Activated naive CD4-positive, alpha-beta T cell (primary cell): Measurements from ENCODE around the gene RIMBP2.
"Not testable (repeated sequence)": the region's sequence is repeated elsewhere in the genome, so short reads cannot be mapped to it uniquely, and the experiment has no call there.

Source experiments
- DNase-seq, 4 experiments: peaks; one replicate each; lab custom pipeline; 2025; lab: John Stamatoyannopoulos, UW

RIMBP2 gene

GRCh38 chr12:130596241-130596640 lies 119.9 kb downstream of the RIMBP2 start:
- DNase-seq = no peak

GRCh38 chr12:130595566-130595965 lies 120.5 kb downstream of the RIMBP2 start:
- DNase-seq = no peak

- DNase-seq = no peak
Measured at GRCh38 chr12:130593056-130593455, 123.0 kb downstream of the RIMBP2 start.

DNA sequence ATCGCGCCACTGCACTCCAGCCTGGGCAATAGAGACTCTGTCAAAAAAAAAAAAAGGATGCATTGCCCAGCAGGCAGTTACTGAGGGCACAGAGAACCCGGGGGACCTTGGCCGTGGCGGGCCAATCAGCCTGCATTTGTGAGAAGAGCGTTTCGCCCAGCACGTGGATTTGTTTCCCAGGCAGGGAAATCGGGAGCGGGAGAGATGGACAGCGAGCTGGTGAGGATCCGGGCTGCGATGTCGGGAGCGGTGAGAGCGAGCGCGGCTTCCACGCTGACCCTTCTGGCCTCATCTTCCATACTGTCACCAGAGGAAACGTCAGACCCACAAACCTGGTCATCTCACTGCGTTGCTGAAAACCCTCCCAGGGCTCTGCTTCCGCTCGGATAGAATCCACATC lies 123.5 kb downstream of the RIMBP2 start:
- no peak for DNase-seq

DNA sequence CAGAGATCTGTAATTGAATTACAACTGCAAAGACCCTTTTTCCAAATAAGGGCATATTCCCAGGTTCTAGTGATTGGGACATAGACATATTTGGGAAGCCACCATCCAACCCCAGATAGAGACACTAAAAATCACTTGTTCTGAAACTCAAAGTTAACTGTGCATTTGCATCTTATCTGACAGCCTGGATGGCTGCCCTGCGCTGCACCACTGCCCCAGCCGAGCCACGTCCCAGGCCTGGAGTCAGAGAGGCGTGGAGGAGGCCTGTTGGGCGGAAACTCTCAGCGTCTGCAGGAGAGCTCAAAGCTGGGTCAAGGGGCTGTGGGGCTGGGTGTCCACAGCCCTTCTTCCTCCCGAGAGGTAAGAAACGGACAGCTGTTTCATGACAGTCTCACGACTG lies 124.4 kb downstream of the RIMBP2 start:
- no peak for DNase-seq

- DNase-seq = no peak
Measured at GRCh38 chr12:130590685-130591084, 125.4 kb downstream of the RIMBP2 start.

DNA sequence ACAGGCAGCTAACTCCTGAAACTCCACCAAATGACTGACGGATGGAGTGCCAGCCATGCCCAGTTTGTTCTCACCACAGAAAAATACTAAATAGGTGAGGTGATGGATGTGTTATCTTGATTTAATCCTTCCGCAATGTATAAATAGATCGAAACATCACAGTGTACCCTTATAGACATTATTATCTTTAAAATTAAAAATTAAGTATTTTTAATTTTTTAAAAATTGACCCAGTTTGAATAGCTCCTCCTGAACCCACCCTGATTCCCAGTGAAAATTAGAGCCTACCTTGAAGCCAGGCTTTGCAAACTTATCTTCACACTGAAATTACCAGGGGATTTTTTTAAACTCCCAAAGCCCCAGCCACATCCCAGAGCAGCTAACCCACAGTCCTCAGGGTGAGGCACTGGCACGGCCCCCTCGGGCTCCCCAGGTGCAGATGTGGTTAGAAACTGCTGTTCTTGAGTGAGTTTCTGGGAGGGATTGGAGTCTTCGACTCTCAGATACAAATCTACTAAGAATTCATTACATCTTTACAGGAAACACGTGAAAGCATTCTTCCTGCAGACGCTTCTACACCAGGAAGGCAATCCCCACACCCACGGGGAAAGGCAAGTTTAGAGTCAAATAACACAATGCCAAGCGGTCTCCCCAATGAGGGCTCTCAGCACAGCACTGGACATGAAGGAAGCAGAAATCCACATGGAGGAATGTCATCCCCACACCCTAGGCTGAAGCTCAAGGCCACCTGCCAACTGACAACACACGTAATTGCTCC lies 126.4 kb downstream of the RIMBP2 start:
- DNase-seq = no peak

- DNase-seq = no peak
Measured at GRCh38 chr12:130588696-130589539, 127.2 kb downstream of the RIMBP2 start.

- DNase-seq = no peak
Measured at GRCh38 chr12:130587966-130588365, 128.1 kb downstream of the RIMBP2 start.

GRCh38 chr12:130584475-130584874 lies 131.6 kb downstream of the RIMBP2 start:
- DNase-seq = not testable (repeated sequence)

DNA sequence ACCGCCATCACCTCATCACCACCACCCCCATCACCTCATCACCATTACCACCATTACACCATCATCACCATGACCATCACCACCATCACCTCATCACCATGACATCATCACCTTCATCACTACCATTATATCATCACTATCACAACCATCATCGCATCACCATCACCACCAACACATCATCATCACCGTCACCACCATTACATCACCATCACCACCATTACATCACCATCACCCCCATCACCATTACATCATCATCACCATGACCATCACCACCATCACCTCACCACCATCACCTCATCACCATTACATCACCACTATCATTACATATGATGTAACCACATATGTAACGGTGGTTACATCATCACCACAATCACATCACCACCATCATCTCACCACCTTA lies 132.3 kb downstream of the RIMBP2 start:
- DNase-seq = no peak

DNA sequence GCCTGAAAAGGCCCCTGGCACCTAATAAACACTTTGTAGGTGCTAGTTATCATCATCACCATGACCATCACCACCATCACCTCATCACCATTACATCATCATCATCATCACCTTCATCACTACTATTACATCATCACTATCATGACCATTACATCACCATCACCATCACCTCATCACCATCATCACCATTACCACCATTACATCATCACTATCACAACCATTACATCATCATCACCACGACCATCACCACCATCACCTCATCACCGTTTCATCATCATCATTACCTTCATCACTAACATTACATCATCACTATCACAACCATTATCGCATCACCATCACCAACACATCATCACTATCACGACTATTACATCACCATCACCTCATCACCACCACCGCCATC lies 132.8 kb downstream of the RIMBP2 start:
- DNase-seq = no peak

DNA sequence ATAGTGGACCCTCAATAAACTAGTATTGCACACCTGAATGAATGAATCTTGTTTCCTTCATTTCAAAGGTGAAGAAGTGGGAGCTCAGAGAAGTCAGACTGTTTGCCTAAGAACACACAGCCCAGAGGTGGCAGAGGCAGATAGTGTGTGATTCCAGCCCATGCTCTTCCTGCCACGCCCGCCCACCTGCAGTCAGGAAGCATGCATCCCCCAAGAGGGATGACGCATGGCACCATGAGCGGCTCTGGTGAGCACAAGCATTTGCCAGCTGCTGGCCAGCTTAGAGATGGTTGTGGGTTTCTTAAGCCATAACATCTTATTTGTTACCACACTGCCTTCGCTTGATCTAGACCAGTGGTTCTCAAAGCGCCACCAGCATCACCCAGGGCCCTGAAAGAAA lies 133.8 kb downstream of the RIMBP2 start:
- no peak for DNase-seq

DNA sequence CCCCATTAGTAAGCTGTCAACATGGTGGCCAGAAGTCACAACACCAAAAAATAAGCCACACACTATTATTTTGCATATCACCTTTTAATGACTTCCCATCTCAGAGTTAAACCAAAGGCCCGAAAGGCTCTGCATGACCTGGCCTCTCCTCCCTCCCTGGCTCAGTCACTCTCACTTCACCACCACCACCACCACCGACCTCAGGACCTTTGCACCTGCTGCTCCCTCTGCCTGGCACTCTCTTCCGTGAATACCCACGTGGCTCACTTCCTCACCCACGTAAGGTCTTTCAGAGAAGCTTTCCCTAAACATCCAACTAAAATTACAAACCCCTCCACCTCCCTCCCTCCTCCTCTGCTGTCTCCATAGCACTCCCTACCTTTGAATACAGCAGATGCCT lies 134.3 kb downstream of the RIMBP2 start:
- no peak for DNase-seq

GRCh38 chr12:130579231-130579630 lies 136.9 kb downstream of the RIMBP2 start:
- DNase-seq = no peak

DNA sequence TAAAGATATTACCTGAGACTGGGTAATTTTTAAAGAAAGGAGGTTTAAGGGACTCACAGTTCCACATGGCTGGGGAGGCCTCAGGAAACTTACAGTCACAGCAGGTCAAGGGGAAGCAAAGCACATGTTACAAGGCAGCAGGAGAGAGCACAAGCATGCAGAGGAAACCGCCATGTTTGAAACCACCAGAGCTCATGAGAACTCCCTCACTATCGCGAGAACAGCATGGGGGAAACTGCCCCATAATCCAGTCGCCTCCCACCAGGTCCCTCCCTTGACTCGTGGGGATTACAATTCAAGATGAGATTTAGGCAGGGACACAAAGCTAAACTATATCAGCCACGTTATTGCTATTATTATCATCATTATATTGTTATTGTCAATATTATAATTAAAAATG lies 138.7 kb downstream of the RIMBP2 start:
- DNase-seq = no peak

DNA sequence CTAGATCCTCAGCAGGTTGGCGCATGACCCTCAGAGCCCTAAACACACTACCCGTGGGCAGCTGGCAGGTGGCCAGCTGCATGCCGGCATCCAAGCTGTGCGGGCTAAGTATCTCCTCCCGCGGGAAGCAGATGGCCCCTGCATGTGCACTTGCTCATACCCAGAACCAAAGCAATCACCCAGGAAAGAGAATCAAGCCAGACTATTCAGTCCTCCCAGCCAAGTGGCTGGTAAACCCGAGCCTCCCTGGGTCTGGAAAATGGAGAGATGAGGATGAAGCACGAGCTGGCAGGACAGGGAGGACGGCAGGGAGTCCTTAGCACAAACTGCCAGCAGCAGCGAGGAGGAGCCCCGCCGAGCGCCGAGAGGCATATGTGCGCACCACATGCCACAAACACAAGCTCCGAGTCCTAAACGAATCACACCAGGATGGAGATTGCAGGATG lies 139.7 kb downstream of the RIMBP2 start:
- no peak for DNase-seq

DNA sequence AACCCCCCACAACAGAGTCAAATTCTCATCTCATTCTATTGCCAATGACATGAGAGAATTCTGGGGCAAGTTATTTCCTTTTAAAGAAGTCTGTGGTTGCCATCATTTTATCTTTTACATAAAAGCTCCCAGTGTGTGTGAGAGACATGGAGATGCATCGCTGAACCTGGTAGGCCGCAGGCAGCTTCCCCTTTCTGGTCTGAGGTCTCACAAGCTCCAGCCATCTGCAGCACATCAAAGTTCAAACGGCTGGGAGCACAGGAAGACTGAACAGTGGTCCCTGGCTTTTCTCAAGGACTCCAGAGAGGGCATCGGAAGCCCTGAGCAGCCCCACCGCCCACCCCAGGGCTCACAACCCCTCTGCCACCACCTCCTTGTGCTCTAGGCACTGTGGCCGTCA lies 141.7 kb downstream of the RIMBP2 start:
- DNase-seq = no peak

DNA sequence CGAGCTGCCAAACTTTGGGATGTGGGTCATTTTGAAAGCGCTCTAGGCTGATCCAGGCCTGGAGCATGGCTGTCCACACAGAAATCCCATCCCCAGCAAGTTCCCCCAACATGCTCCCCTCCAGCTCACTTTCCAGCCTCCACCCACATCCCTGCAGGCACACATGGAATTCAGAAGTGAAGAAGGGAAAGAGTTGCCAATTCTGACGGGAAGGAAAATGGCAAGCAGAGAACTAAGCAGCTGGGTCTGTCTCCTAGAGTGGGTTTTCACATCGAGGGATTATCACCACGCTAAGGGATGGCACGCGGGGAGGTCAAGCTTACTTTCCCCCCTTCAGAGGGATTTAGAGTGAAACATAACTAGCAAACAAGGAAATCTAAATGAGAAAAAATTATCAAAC lies 142.3 kb downstream of the RIMBP2 start:
- no peak for DNase-seq

DNA sequence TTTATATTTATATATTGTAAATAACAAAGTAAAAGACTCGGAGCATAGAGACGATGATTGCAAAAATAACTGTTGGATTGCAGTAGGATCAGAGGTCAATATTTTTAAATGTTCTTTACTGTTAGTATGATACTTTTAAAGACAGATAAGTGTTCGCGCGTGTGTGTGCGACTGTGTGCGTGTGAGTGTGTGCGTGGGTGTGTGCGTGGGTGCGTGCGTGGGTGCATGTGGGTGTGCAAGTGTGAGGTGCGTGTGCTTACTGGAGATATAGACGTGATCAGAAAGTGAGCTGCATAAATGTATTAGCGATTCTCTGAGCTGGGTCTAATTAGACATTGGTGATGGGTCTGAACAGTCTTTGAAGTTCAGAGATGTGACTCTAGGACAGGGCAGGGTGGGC lies 142.9 kb downstream of the RIMBP2 start:
- no peak for DNase-seq

- no peak for DNase-seq
Measured at GRCh38 chr12:130572553-130572952, 143.5 kb downstream of the RIMBP2 start.

- no peak for DNase-seq
Measured at GRCh38 chr12:130571734-130572133, 144.4 kb downstream of the RIMBP2 start.

DNA sequence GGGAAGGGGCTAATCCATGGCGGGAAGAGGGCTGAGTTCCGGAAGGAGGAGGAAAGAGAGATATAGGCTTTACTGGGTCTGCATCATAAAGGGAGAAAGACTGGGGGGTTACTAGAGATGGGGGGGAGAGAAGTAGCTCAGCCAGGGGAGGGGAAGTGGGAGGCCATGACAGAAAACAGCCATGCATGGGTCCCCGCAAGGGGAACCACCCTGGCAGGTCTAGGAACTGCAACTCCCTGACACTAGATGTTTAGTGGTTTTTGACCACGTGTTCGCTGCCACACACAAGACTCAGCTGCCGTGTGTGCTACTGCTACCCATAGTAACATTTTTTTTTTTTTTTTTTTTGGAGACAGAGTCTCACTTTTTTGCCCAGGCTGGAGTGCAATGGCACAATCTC lies 145.0 kb downstream of the RIMBP2 start:
- DNase-seq = no peak
